Thoracic aorta (tissue), 2 donors: ENCODE results near the gene NAMPT. TPM values are rescaled to one million over a fixed set of nuclear protein-coding genes. Genes with fewer than 3 reads are reported as not detected.

Source experiments
- ATAC-seq: fragments of 150-250 bp; one replicate; pipeline ENCODE4 v1.8.0; 2017; ENCODE audit warnings: low read depth; ENCODE audit not compliant: insufficient number of reproducible peaks, low FRiP score
- DNase-seq: peaks from one replicate; pipeline ENCODE4 v3.0.0-alpha.2; 2020; ENCODE audit warnings: low spot score
- H3K27ac ChIP-seq, 2 donors: fragments of 200-600 bp; sonication (generic); 1 replicate in 1 of 2; 2 replicates in 1 of 2; pipeline ENCODE4 v1.5.1; 2016; ENCODE audit warnings: mild to moderate bottlenecking in 2 of 2, moderate library complexity in 2 of 2
- H3K27me3 ChIP-seq: fragments of 200-600 bp; sonication (generic); replicated peaks from 2 replicates; pipeline ENCODE4 v1.6.0; 2016; ENCODE audit warnings: mild to moderate bottlenecking; ENCODE audit not compliant: insufficient read depth
- H3K36me3 ChIP-seq: fragments of 200-600 bp; sonication (generic); one replicate; pipeline ENCODE4 v1.5.1; 2016
- H3K4me1 ChIP-seq, 2 donors: fragments of 200-600 bp; sonication (generic); 1 replicate in 1 of 2; 2 replicates in 1 of 2; pipeline versions ENCODE4 v1.5.1 to v1.6.0; 2016; ENCODE audit warnings: low read depth in 2 of 2, mild to moderate bottlenecking in 1 of 2; ENCODE audit not compliant: control insufficient read depth in 1 of 2
- H3K4me3 ChIP-seq: fragments of 200-600 bp; sonication (generic); 2 replicates; pipeline ENCODE4 v1.5.1; 2016; ENCODE audit warnings: mild to moderate bottlenecking
- H3K9me3 ChIP-seq: fragments of 200-600 bp; sonication (generic); 2 replicates; pipeline ENCODE4 v1.5.1; 2016
- CTCF ChIP-seq: fragments of 200-600 bp; sonication (generic); IDR thresholded peaks from one replicate; pipeline ENCODE4 v1.5.1; 2019; ENCODE audit warnings: antibody characterized with exemption
- total RNA-seq, 2 donors: library from RNA; depleted of rRNA; stranded (reverse); fragments of >200 nt; gene quantifications; one replicate each; pipeline versions ENCODE4 v1.1.0 to v1.2.3, GENCODE V29; 2016

NAMPT gene
- total RNA-seq, 2 donors from 2014 or later = 274 to 1,075 TPM

GRCh38 chr7:106223156-106223555 is 61.6 kb downstream of the NAMPT start:
- TF ChIP-seq CTCF = no peak
- ATAC-seq (no peak), DNase-seq (no peak)
- Histone ChIP-seq H3K27me3 (no peaks in the 10 kb centered on the region), H3K9me3 (no peaks in the 10 kb centered on the region), H3K36me3 (no peaks in the 10 kb centered on the region), H3K27ac (peak overlapping the region in 1 of 2 donors; percentile 0), H3K4me3 (no peak overlapping the region), H3K4me1 (peaks cover 0 to 19% of the 10 kb centered on the region in 2 donors)

- H3K27me3 ChIP-seq = no peaks in the 10 kb centered on the region
- no peak overlapping the region for H3K27ac ChIP-seq
- H3K9me3 ChIP-seq = no peaks in the 10 kb centered on the region
- H3K4me3 ChIP-seq = no peak overlapping the region
- no peaks in the 10 kb centered on the region for H3K36me3 ChIP-seq
- no peak for TF ChIP-seq CTCF
- peaks cover 0 to 25% of the 10 kb centered on the region in 2 donors for H3K4me1 ChIP-seq
- ATAC-seq (no peak), DNase-seq (no peak)
Measured at GRCh38 chr7:106222545-106222944, 62.2 kb downstream of the NAMPT start.

- Histone ChIP-seq H3K27me3 (no peaks in the 10 kb centered on the region), H3K27ac (no peak overlapping the region), H3K4me3 (no peak overlapping the region), H3K36me3 (no peaks in the 10 kb centered on the region), H3K9me3 (no peaks in the 10 kb centered on the region), H3K4me1 (peaks cover 7 to 41% of the 10 kb centered on the region in 2 donors)
- no peak for DNase-seq
- no peak for TF ChIP-seq CTCF
- ATAC-seq = no peak
Measured at GRCh38 chr7:106220307-106220706, 64.5 kb downstream of the NAMPT start.

- H3K9me3 ChIP-seq = no peaks in the 10 kb centered on the region
- no peak for DNase-seq
- H3K36me3 ChIP-seq = no peaks in the 10 kb centered on the region
- no peak overlapping the region for H3K4me3 ChIP-seq
- H3K27ac ChIP-seq = no peak overlapping the region
- no peaks in the 10 kb centered on the region for H3K27me3 ChIP-seq
- no peak for ATAC-seq
- H3K4me1 ChIP-seq = peaks cover 7 to 41% of the 10 kb centered on the region in 2 donors
- no peak for TF ChIP-seq CTCF
Measured at GRCh38 chr7:106219170-106219569, 65.6 kb downstream of the NAMPT start.

- Histone ChIP-seq H3K4me3 (no peak overlapping the region), H3K4me1 (peaks cover 7 to 41% of the 10 kb centered on the region in 2 donors), H3K27ac (no peak overlapping the region), H3K9me3 (no peaks in the 10 kb centered on the region), H3K27me3 (no peaks in the 10 kb centered on the region), H3K36me3 (no peaks in the 10 kb centered on the region)
- ATAC-seq = no peak
- TF ChIP-seq CTCF = no peak
- DNase-seq = no peak
Measured at GRCh38 chr7:106218546-106218945, 66.2 kb downstream of the NAMPT start.
